SK-N-SH treated with all-trans-retinoic acid at 6 μM for 48 hours (cell line): Measurements from ENCODE around the gene CFI.

Experiments
- ATAC-seq: fragments of 200-7000 bp; cut with Tn5 transposase; 3 replicates; pipeline ENCODE4 v1.9.1; 2020; ENCODE audit warnings: mild to moderate bottlenecking, moderate library complexity
- ARNTL ChIP-seq: fragments of 450-650 bp; formaldehyde crosslinking; IDR thresholded peaks from 2 replicates; pipeline ENCODE4 v1.5.0; 2020; ENCODE audit warnings: low read depth, mild to moderate bottlenecking, moderate library complexity, borderline replicate concordance
- BACH2 ChIP-seq: fragments of 250-450 bp; sonication (Bioruptor Pico); IDR thresholded peaks from 2 replicates; pipeline ENCODE4 v1.9.0; 2021; ENCODE audit warnings: mild to moderate bottlenecking, borderline replicate concordance
- CREB5 ChIP-seq: fragments of 250-450 bp; sonication (Bioruptor Pico); IDR thresholded peaks from 2 replicates; pipeline ENCODE4 v1.5.1; 2020; ENCODE audit warnings: low read depth, mild to moderate bottlenecking, moderate library complexity
- CSDC2 ChIP-seq: fragments of 250-450 bp; sonication (Bioruptor Pico); IDR thresholded peaks from 2 replicates; pipeline ENCODE4 v1.5.0; 2020; ENCODE audit warnings: mild to moderate bottlenecking, moderate library complexity
- CSRNP3 ChIP-seq: fragments of 250-450 bp; sonication (Bioruptor Pico); IDR thresholded peaks from 2 replicates; pipeline ENCODE4 v1.5.1; 2021; ENCODE audit warnings: mild to moderate bottlenecking, moderate library complexity
- ESRRG ChIP-seq: fragments of 250-450 bp; sonication (Bioruptor Pico); IDR thresholded peaks from 2 replicates; pipeline ENCODE4 v1.6.1; 2021; ENCODE audit warnings: mild to moderate bottlenecking
- GLIS3 ChIP-seq: fragments of 250-450 bp; sonication (Bioruptor Pico); IDR thresholded peaks from 2 replicates; pipeline ENCODE4 v1.5.0; 2020; ENCODE audit warnings: mild to moderate bottlenecking, moderate library complexity
- ISL1 ChIP-seq: fragments of 250-450 bp; sonication (Bioruptor Pico); IDR thresholded peaks from 2 replicates; pipeline ENCODE4 v2.1.2; 2022; ENCODE audit warnings: mild to moderate bottlenecking, moderate library complexity
- OSR1 ChIP-seq: fragments of 250-450 bp; sonication (Bioruptor Pico); IDR thresholded peaks from 2 replicates; pipeline ENCODE4 v1.8.0; 2022; ENCODE audit warnings: moderate library complexity, mild to moderate bottlenecking, inconsistent platforms
- POU6F1 ChIP-seq: fragments of 250-450 bp; sonication (Bioruptor Pico); IDR thresholded peaks from 2 replicates; pipeline ENCODE4 v1.8.0; 2021; ENCODE audit warnings: low read depth, mild to moderate bottlenecking, moderate library complexity, borderline replicate concordance
- PPARA ChIP-seq: fragments of 250-450 bp; sonication (Bioruptor Pico); IDR thresholded peaks from 2 replicates; pipeline ENCODE4 v1.5.0; 2020; ENCODE audit warnings: mild to moderate bottlenecking, borderline replicate concordance
- SNAI2 ChIP-seq: fragments of 250-450 bp; sonication (Bioruptor Pico); IDR thresholded peaks from 2 replicates; pipeline ENCODE4 v1.5.0; 2020; ENCODE audit warnings: mild to moderate bottlenecking, moderate library complexity
- TCF4 ChIP-seq: fragments of 250-450 bp; sonication (Bioruptor Pico); IDR thresholded peaks from 2 replicates; pipeline ENCODE4 v1.8.0; 2021; ENCODE audit warnings: mild to moderate bottlenecking, moderate library complexity, borderline replicate concordance
- TOX ChIP-seq: fragments of 250-450 bp; sonication (Bioruptor Pico); IDR thresholded peaks from 2 replicates; pipeline ENCODE4 v1.8.0; 2021; ENCODE audit warnings: mild to moderate bottlenecking, moderate library complexity, borderline replicate concordance
- TSHZ2 ChIP-seq: fragments of 250-450 bp; sonication (Bioruptor Pico); IDR thresholded peaks from 2 replicates; pipeline ENCODE4 v1.5.0; 2020; ENCODE audit warnings: mild to moderate bottlenecking, moderate library complexity
- ZFP3 ChIP-seq: fragments of 250-450 bp; sonication (Bioruptor Pico); IDR thresholded peaks from 2 replicates; pipeline ENCODE4 v1.5.0; 2020; ENCODE audit warnings: mild to moderate bottlenecking, moderate library complexity
- ZFP30 ChIP-seq: fragments of 450-650 bp; formaldehyde crosslinking; IDR thresholded peaks from 2 replicates; pipeline ENCODE4 v1.5.0; 2022; ENCODE audit warnings: mild to moderate bottlenecking, moderate library complexity
- ZNF565 ChIP-seq: fragments of 450-650 bp; formaldehyde crosslinking; conservative IDR thresholded peaks from 2 replicates; pipeline ENCODE4 v1.5.0; 2020; ENCODE audit warnings: low read depth, mild to moderate bottlenecking, moderate library complexity
- ZNF70 ChIP-seq: fragments of 450-650 bp; formaldehyde crosslinking; IDR thresholded peaks from 2 replicates; pipeline ENCODE4 v1.5.0; 2020; ENCODE audit warnings: mild to moderate bottlenecking, moderate library complexity
- ZNF8 ChIP-seq: fragments of 450-650 bp; formaldehyde crosslinking; IDR thresholded peaks from 2 replicates; pipeline ENCODE4 v1.5.0; 2020; ENCODE audit warnings: mild to moderate bottlenecking, moderate library complexity

Gene CFI

GRCh38 chr4:109847896-109848442 is 46.2 kb upstream of the CFI start, which contains the start of gene LRIT3:
Gene LRIT3, plus strand, starts transcription at chr4:109848107. Its CDS starts 95 bp downstream, at chr4:109848202.
- no peak for TF ChIP-seq SNAI2 (CRISPR knock-in tag)
- no peak for TF ChIP-seq BACH2 (CRISPR knock-in tag)
- TF ChIP-seq TCF4 (CRISPR knock-in tag), result no peak
- ATAC-seq, result no peak

GRCh38 chr4:109846395-109847098 is 44.7 kb upstream of the CFI start:
- no peak for TF ChIP-seq POU6F1 (CRISPR knock-in tag)
- no peak for TF ChIP-seq ISL1 (CRISPR knock-in tag)
- no peak for TF ChIP-seq PPARA
- no peak for TF ChIP-seq ZFP3 (CRISPR knock-in tag)
- no peak for TF ChIP-seq SNAI2 (CRISPR knock-in tag)
- TF ChIP-seq ZNF70 (CRISPR knock-in tag), result no peak
- no peak for TF ChIP-seq CSRNP3
- TF ChIP-seq TOX (CRISPR knock-in tag), result no peak
- no peak for TF ChIP-seq CREB5
- TF ChIP-seq GLIS3 (CRISPR knock-in tag), result no peak
- no peak for TF ChIP-seq TCF4 (CRISPR knock-in tag)
- TF ChIP-seq OSR1 (CRISPR knock-in tag), result no peak
- no peak for TF ChIP-seq ARNTL
- TF ChIP-seq ZNF8 (CRISPR knock-in tag), result no peak
- TF ChIP-seq ZNF565 (CRISPR knock-in tag), result no peak
- no peak for ATAC-seq

GRCh38 chr4:109836985-109837384 is 35.2 kb upstream of the CFI start:
- no peak for ATAC-seq
- no peak for TF ChIP-seq ARNTL
- TF ChIP-seq PPARA, result no peak
- no peak for TF ChIP-seq TOX (CRISPR knock-in tag)
- no peak for TF ChIP-seq OSR1 (CRISPR knock-in tag)
- no peak for TF ChIP-seq ISL1 (CRISPR knock-in tag)
- no peak for TF ChIP-seq ESRRG (CRISPR knock-in tag)
- TF ChIP-seq ZNF70 (CRISPR knock-in tag), result no peak
- no peak for TF ChIP-seq GLIS3 (CRISPR knock-in tag)
- no peak for TF ChIP-seq ZFP30 (CRISPR knock-in tag)
- TF ChIP-seq ZNF565 (CRISPR knock-in tag), result no peak
- TF ChIP-seq ZFP3 (CRISPR knock-in tag), result no peak
- no peak for TF ChIP-seq CSDC2
- no peak for TF ChIP-seq POU6F1 (CRISPR knock-in tag)
- TF ChIP-seq CREB5, result no peak
- TF ChIP-seq SNAI2 (CRISPR knock-in tag), result no peak
- TF ChIP-seq ZNF8 (CRISPR knock-in tag), result no peak
- TF ChIP-seq TSHZ2 (CRISPR knock-in tag), result no peak
